GM10266 (cell line): ENCODE results near the gene VEGFC.

ENCODE experiments used
- DNase-seq: peaks from one replicate; pipeline ENCODE4 v3.0.0; 2012; ENCODE audit errors: extremely low spot score
- TF ChIP-seq, protein P1 (sequence below): IDR thresholded peaks from 2 replicates; pipeline ENCODE4 v1.5.1; 2012; ENCODE audit warnings: mild to moderate bottlenecking, low read depth; ENCODE audit not compliant: control insufficient read depth, insufficient read depth; ENCODE audit errors: missing control alignments

VEGFC gene

DNA sequence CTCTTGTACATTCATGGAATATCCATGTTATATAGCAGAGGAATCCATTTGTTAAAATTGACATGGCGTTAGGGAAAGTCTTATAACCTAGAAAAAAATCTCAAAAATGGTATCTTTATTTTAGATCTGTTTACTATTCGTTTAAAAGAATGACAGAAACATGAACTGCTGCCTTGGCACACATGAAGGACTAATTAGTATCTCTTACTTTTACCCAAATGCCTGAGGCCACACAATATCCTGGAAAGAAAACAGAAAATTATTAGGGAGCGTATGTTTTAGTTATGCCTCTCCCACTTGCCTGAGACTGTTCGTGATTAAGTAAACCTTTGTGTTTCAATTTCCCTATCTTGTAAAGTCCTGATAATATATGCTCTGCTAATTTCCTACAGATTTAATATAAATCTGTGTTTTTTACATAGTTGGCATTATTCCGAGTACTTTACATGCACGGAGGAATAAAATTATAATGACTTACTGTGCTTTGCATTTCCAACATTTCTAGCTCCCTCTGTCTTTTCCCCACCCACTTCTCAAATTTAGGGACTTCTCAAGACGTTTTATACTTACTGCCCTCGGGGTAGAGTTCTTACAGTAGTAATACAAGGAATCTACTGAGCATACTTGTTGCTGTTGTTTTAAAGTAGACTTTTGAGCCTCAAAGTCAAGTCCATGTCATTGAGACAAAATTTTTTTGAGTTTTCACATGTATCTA lies 147.3 kb downstream of the VEGFC start:
- DNase-seq: no peak
- TF ChIP-seq, protein P1, sequence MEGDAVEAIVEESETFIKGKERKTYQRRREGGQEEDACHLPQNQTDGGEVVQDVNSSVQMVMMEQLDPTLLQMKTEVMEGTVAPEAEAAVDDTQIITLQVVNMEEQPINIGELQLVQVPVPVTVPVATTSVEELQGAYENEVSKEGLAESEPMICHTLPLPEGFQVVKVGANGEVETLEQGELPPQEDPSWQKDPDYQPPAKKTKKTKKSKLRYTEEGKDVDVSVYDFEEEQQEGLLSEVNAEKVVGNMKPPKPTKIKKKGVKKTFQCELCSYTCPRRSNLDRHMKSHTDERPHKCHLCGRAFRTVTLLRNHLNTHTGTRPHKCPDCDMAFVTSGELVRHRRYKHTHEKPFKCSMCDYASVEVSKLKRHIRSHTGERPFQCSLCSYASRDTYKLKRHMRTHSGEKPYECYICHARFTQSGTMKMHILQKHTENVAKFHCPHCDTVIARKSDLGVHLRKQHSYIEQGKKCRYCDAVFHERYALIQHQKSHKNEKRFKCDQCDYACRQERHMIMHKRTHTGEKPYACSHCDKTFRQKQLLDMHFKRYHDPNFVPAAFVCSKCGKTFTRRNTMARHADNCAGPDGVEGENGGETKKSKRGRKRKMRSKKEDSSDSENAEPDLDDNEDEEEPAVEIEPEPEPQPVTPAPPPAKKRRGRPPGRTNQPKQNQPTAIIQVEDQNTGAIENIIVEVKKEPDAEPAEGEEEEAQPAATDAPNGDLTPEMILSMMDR: no peak

- DNase-seq: no peak
- TF ChIP-seq, protein P1: no peak
Observed at GRCh38 chr4:176642472-176642871, 150.2 kb downstream of the VEGFC start.

GRCh38 chr4:176641237-176641636 lies 151.5 kb downstream of the VEGFC start:
- DNase-seq: no peak
- TF ChIP-seq, protein P1: no peak

- no peak for DNase-seq
- TF ChIP-seq, protein P1: no peak
Observed at GRCh38 chr4:176638992-176639391, 153.7 kb downstream of the VEGFC start.

- TF ChIP-seq, protein P1: no peak
- no peak for DNase-seq
Observed at GRCh38 chr4:176636292-176636691, 156.4 kb downstream of the VEGFC start.

GRCh38 chr4:176635372-176636261 lies 157.1 kb downstream of the VEGFC start:
- TF ChIP-seq, protein P1: no peak

More at GRCh38 chr4:176635372-176636261, 157.1 kb downstream of the VEGFC start:
- DNase-seq: no peak
